ENCODE results near the gene GABRR2. TPM values are rescaled to one million over a fixed set of nuclear protein-coding genes. Genes with fewer than 3 reads are reported as not detected.

The GABRR2 gene
- total RNA-seq, result under 1 TPM; 0.14 to 0.29 TPM

- H3K9me3 Mint-ChIP-seq, result peaks cover 0 to 3% of the 10 kb centered on the region in 2 donors
- DNase-seq (ENCODE audit: low spot score in 2 of 2), result no peak
These were observed at the start of gene GABRR2 for GRCh38 chr6:89315249-89315885. TSS of gene GABRR2 (minus strand) at chr6:89315299. CDS start at chr6:89315165, 134 bp downstream.

GRCh38 chr6:89364586-89364985 is 49.5 kb upstream of the GABRR2 start:
- Mint-ChIP-seq H3K9me3 (peaks cover 0 to 10% of the 10 kb centered on the region in 2 donors), H3K36me3 (no peaks in the 10 kb centered on the region), H3K27ac (no peak overlapping the region)
- DNase-seq (ENCODE audit: low spot score in 2 of 2) (no peak), ATAC-seq (no peak)

More at GRCh38 chr6:89315249-89315885, at the start of gene GABRR2:
- no peak for ATAC-seq
- Mint-ChIP-seq H3K36me3 (peaks cover 0 to 6% of the 10 kb centered on the region in 2 donors), H3K27ac (no peak within 1 kb of the TSS)

GRCh38 chr6:89361171-89361570 is 46.1 kb upstream of the GABRR2 start:
- Mint-ChIP-seq H3K27ac (no peak overlapping the region), H3K9me3 (peaks cover 0 to 10% of the 10 kb centered on the region in 2 donors), H3K36me3 (no peaks in the 10 kb centered on the region)
- ATAC-seq (no peak), DNase-seq (ENCODE audit: low spot score in 2 of 2) (no peak)

- Mint-ChIP-seq H3K36me3 (no peaks in the 10 kb centered on the region), H3K27ac (peak overlapping the region in 1 of 2 donors; percentile 45), H3K9me3 (peaks cover 0 to 10% of the 10 kb centered on the region in 2 donors)
- no peak for DNase-seq (ENCODE audit: low spot score in 2 of 2)
- peak; percentile 86 to 92 for ATAC-seq
These were observed 45.4 kb upstream of the GABRR2 start for GRCh38 chr6:89360415-89360999.

GRCh38 chr6:89359561-89359960 is 44.5 kb upstream of the GABRR2 start:
- H3K36me3 Mint-ChIP-seq, result no peaks in the 10 kb centered on the region
- DNase-seq (ENCODE audit: low spot score in 2 of 2) (no peak), ATAC-seq (no peak)
- no peak overlapping the region for H3K27ac Mint-ChIP-seq
- peaks cover 0 to 10% of the 10 kb centered on the region in 2 donors for H3K9me3 Mint-ChIP-seq

GRCh38 chr6:89357390-89357789 is 42.3 kb upstream of the GABRR2 start:
- peaks cover 0 to 2% of the 10 kb centered on the region in 2 donors for H3K9me3 Mint-ChIP-seq
- no peaks in the 10 kb centered on the region for H3K36me3 Mint-ChIP-seq
- ATAC-seq, result no peak
- DNase-seq (ENCODE audit: low spot score in 2 of 2), result peak in 1 of 2 donors; percentile 8
- peak overlapping the region; percentile 77 to 82 for H3K27ac Mint-ChIP-seq

- ATAC-seq (no peak), DNase-seq (ENCODE audit: low spot score in 2 of 2) (no peak)
- Mint-ChIP-seq H3K27ac (peak overlapping the region; percentile 44 to 82), H3K9me3 (no peaks in the 10 kb centered on the region), H3K36me3 (peaks cover 5% of the 10 kb centered on the region in 2 donors)
These were observed 41.6 kb upstream of the GABRR2 start for GRCh38 chr6:89356642-89357170.

- peaks cover 5 to 7% of the 10 kb centered on the region in 2 donors for H3K36me3 Mint-ChIP-seq
- no peak for DNase-seq (ENCODE audit: low spot score in 2 of 2)
- H3K9me3 Mint-ChIP-seq, result no peaks in the 10 kb centered on the region
- no peak overlapping the region for H3K27ac Mint-ChIP-seq
- no peak for ATAC-seq
These were observed 40.6 kb upstream of the GABRR2 start for GRCh38 chr6:89355511-89356194.

GRCh38 chr6:89353702-89354392 is 38.7 kb upstream of the GABRR2 start:
- H3K36me3 Mint-ChIP-seq, result peaks cover 7 to 12% of the 10 kb centered on the region in 2 donors
- no peaks in the 10 kb centered on the region for H3K9me3 Mint-ChIP-seq
- no peak for ATAC-seq
- H3K27ac Mint-ChIP-seq, result peak overlapping the region; percentile 93 to 94
- DNase-seq (ENCODE audit: low spot score in 2 of 2), result no peak

GRCh38 chr6:89353118-89353556 is 38.0 kb upstream of the GABRR2 start:
- ATAC-seq, result peak in 1 of 2 donors; percentile 15

GRCh38 chr6:89352278-89353117 is 37.4 kb upstream of the GABRR2 start, which contains the start of gene UBE2J1:
TSS of gene UBE2J1 (minus strand) at chr6:89352722. CDS start at chr6:89352569, 153 bp downstream.
- Mint-ChIP-seq H3K9me3 (no peaks in the 10 kb centered on the region), H3K27ac (peak within 1 kb of the TSS; percentile 94 to 98), H3K36me3 (peaks cover 7 to 15% of the 10 kb centered on the region in 2 donors)
- DNase-seq (ENCODE audit: low spot score in 2 of 2) (peak; percentile 73 to 88), ATAC-seq (peak; percentile 91)

More at GRCh38 chr6:89353118-89353556, 38.0 kb upstream of the GABRR2 start:
- no peaks in the 10 kb centered on the region for H3K9me3 Mint-ChIP-seq
- no peak for DNase-seq (ENCODE audit: low spot score in 2 of 2)
- peak overlapping the region; percentile 93 to 94 for H3K27ac Mint-ChIP-seq
- H3K36me3 Mint-ChIP-seq, result peaks cover 7 to 15% of the 10 kb centered on the region in 2 donors

GRCh38 chr6:89351671-89352277 is 36.7 kb upstream of the GABRR2 start:
- H3K36me3 Mint-ChIP-seq, result peaks cover 7 to 15% of the 10 kb centered on the region in 2 donors
- H3K9me3 Mint-ChIP-seq, result no peaks in the 10 kb centered on the region
- no peak for DNase-seq (ENCODE audit: low spot score in 2 of 2)
- peak overlapping the region; percentile 94 to 98 for H3K27ac Mint-ChIP-seq
- no peak for ATAC-seq

GRCh38 chr6:89350281-89350966 is 35.3 kb upstream of the GABRR2 start:
- Mint-ChIP-seq H3K9me3 (no peaks in the 10 kb centered on the region), H3K27ac (peak overlapping the region in 1 of 2 donors; percentile 94), H3K36me3 (peaks cover 7 to 15% of the 10 kb centered on the region in 2 donors)
- no peak for ATAC-seq
- DNase-seq (ENCODE audit: low spot score in 2 of 2), result no peak

- H3K36me3 Mint-ChIP-seq, result peaks cover 7 to 15% of the 10 kb centered on the region in 2 donors
- no peak overlapping the region for H3K27ac Mint-ChIP-seq
- DNase-seq (ENCODE audit: low spot score in 2 of 2) (no peak), ATAC-seq (no peak)
- H3K9me3 Mint-ChIP-seq, result no peaks in the 10 kb centered on the region
These were observed 33.3 kb upstream of the GABRR2 start for GRCh38 chr6:89348372-89348771.

GRCh38 chr6:89347825-89348224 is 32.7 kb upstream of the GABRR2 start:
- DNase-seq (ENCODE audit: low spot score in 2 of 2) (no peak), ATAC-seq (no peak)
- Mint-ChIP-seq H3K36me3 (peaks cover 7 to 15% of the 10 kb centered on the region in 2 donors), H3K9me3 (no peaks in the 10 kb centered on the region), H3K27ac (no peak overlapping the region)
